ENCODE results near the gene CDC23.
A peak's percentile ranks its signal among the peaks of the same experiment; 100 is the strongest.
"Not testable (repeated sequence)": the region's sequence is repeated elsewhere in the genome, so short reads cannot be mapped to it uniquely, and the experiment has no call there.

CDC23 gene

GRCh38 chr5:138213161-138214029, at the start of gene CDC23:
TSS of gene CDC23 (minus strand) at chr5:138213323. CDS start at chr5:138213312, 11 bp downstream.
- peak; percentile 94 for DNase-seq

- DNase-seq, result no peak
Observed at GRCh38 chr5:138258704-138259292, 45.7 kb upstream of the CDC23 start.

GRCh38 chr5:138257583-138257982, 44.5 kb upstream of the CDC23 start:
- no peak for DNase-seq

- no peak for DNase-seq
Observed at GRCh38 chr5:138252944-138253343, 39.8 kb upstream of the CDC23 start.

GRCh38 chr5:138247800-138248199, 34.7 kb upstream of the CDC23 start:
- not testable (repeated sequence) for DNase-seq

GRCh38 chr5:138246822-138247221, 33.7 kb upstream of the CDC23 start:
- DNase-seq, result no peak

- no peak for DNase-seq
Observed at GRCh38 chr5:138246334-138246733, 33.2 kb upstream of the CDC23 start.

GRCh38 chr5:138245717-138246116, 32.6 kb upstream of the CDC23 start:
- DNase-seq, result no peak

- DNase-seq, result no peak
Observed at GRCh38 chr5:138243794-138244193, 30.7 kb upstream of the CDC23 start.

- DNase-seq, result no peak
Observed at GRCh38 chr5:138241688-138242571, 28.8 kb upstream of the CDC23 start.

GRCh38 chr5:138240650-138241385, 27.7 kb upstream of the CDC23 start:
- DNase-seq, result no peak

- no peak for DNase-seq
Observed at GRCh38 chr5:138238034-138238433, 24.9 kb upstream of the CDC23 start.

GRCh38 chr5:138234651-138235050, 21.5 kb upstream of the CDC23 start:
- DNase-seq, result no peak

GRCh38 chr5:138233280-138233679, 20.2 kb upstream of the CDC23 start:
- no peak for DNase-seq

GRCh38 chr5:138230981-138231589, 18.0 kb upstream of the CDC23 start:
- DNase-seq, result no peak

GRCh38 chr5:138230261-138230660, 17.1 kb upstream of the CDC23 start:
- peak; percentile 19 for DNase-seq

GRCh38 chr5:138229387-138229786, 16.3 kb upstream of the CDC23 start:
- DNase-seq, result no peak

GRCh38 chr5:138226910-138227309, 13.8 kb upstream of the CDC23 start:
- no peak for DNase-seq

- no peak for DNase-seq
Observed at GRCh38 chr5:138224712-138225111, 11.6 kb upstream of the CDC23 start.

- no peak for DNase-seq
Observed at GRCh38 chr5:138223532-138223931, 10.4 kb upstream of the CDC23 start.

- no peak for DNase-seq
Observed at GRCh38 chr5:138216799-138217198, 3.7 kb upstream of the CDC23 start.

GRCh38 chr5:138212828-138213160, 329 bp downstream of the CDC23 start:
- no peak for DNase-seq
